Endothelial cell of umbilical vein (primary cell): ENCODE measurements around the gene ZNF497.

ENCODE experiments used
- CTCF ChIP-seq, 2 donors: IDR thresholded peaks; 1 replicate in 1 of 2; 2 replicates in 1 of 2; pipeline ENCODE4 v1.5.1; 2011; ENCODE audit warnings: low read length in 2 of 2, mild to moderate bottlenecking in 2 of 2, moderate library complexity in 2 of 2, control low read depth in 1 of 2, inconsistent platforms in 1 of 2, low read depth in 1 of 2; ENCODE audit not compliant: insufficient read depth in 1 of 2; ENCODE audit errors: extremely low read depth in 1 of 2
- EZH2 ChIP-seq: IDR thresholded peaks from 2 replicates; pipeline ENCODE4 v1.6.1; 2012; ENCODE audit warnings: borderline replicate concordance, low read depth, mild to moderate bottlenecking, moderate library complexity, low read length, inconsistent platforms; ENCODE audit not compliant: severe bottlenecking
- FOS ChIP-seq: IDR thresholded peaks from 2 replicates; pipeline ENCODE4 v1.6.1; 2011; ENCODE audit warnings: mild to moderate bottlenecking, low read length, moderate library complexity, borderline replicate concordance; ENCODE audit not compliant: insufficient read depth
- GATA2 ChIP-seq: IDR thresholded peaks from 2 replicates; pipeline ENCODE4 v1.7.0; 2011; ENCODE audit warnings: low read depth, mild to moderate bottlenecking, moderate library complexity, mixed read lengths, low read length; ENCODE audit not compliant: insufficient read length, insufficient read depth
- JUN ChIP-seq: IDR thresholded peaks from 2 replicates; pipeline ENCODE4 v1.6.1; 2011; ENCODE audit warnings: borderline replicate concordance, low read depth; ENCODE audit not compliant: insufficient read length, insufficient read depth
- MAX ChIP-seq: IDR thresholded peaks from 2 replicates; pipeline ENCODE4 v1.6.1; 2011; ENCODE audit not compliant: insufficient read depth, insufficient read length
- MYC ChIP-seq: IDR thresholded peaks from one replicate; pipeline ENCODE4 v1.6.1; 2011; ENCODE audit warnings: mild to moderate bottlenecking, low read depth, low read length
- POLR2A ChIP-seq: IDR thresholded peaks from 2 replicates; pipeline ENCODE4 v1.6.1; 2012; ENCODE audit warnings: low read depth, mild to moderate bottlenecking, control low read depth, low read length
- POLR2AphosphoS5 ChIP-seq: IDR thresholded peaks from 2 replicates; pipeline ENCODE4 v1.6.1; 2012; ENCODE audit warnings: low read depth, mild to moderate bottlenecking, control low read depth, low read length, moderate library complexity; ENCODE audit not compliant: insufficient read depth

- no peak for TF ChIP-seq CTCF (IDR thresholded peaks at IDR 0.05; ENCODE audit: extremely low read depth in 1 of 2, insufficient read depth in 1 of 2, low read depth in 1 of 2, low read length in 2 of 2)
- no peak for TF ChIP-seq POLR2A
- no peak for TF ChIP-seq POLR2AphosphoS5
- no peak for TF ChIP-seq FOS
- TF ChIP-seq MAX, result no peak
- TF ChIP-seq EZH2, result no peak
- no peak for TF ChIP-seq MYC
- no peak for TF ChIP-seq GATA2
- TF ChIP-seq JUN, result no peak
Measured at GRCh38 chr19:58364146-58364545, 1.6 kb upstream of the ZNF497 start.
